GM12892 (cell line): Measurements from ENCODE around the gene SH3RF3.

ENCODE experiments used
- POLR2AphosphoS5 ChIP-seq: IDR thresholded peaks from 2 replicates; pipeline ENCODE4 v1.6.1; 2011; ENCODE audit warnings: low read depth, low read length, control low read depth
- TAF1 ChIP-seq: IDR thresholded peaks from 2 replicates; pipeline ENCODE4 v1.6.1; 2011; ENCODE audit warnings: low read depth, mild to moderate bottlenecking, control low read depth, low read length, borderline replicate concordance

DNA sequence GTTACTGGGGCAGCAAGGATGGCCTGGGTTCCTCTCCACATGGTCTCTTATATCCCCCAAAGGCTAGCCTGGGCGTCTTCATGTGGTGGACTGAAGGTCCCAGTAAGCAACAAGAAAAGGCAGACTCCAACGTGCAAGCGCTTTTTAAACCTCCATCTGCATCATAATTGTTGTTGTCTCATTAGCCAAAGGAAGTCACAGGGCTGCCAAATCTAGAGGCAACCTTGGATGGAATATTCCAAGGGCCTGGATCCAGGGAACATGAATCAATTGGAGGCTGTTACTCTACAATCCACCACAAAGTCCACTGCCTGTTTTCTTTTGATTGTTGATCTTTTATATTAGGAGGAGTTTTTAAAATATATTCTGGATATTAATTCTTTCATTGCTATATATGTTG, 118.8 kb downstream of the SH3RF3 start:
- TF ChIP-seq TAF1 = no peak
- no peak for TF ChIP-seq POLR2AphosphoS5
